ENCODE results near the gene CACNG6.

Gene CACNG6

GRCh38 chr19:53960886-53961285, 30.6 kb upstream of the CACNG6 start:
- ATAC-seq: no peak

DNA sequence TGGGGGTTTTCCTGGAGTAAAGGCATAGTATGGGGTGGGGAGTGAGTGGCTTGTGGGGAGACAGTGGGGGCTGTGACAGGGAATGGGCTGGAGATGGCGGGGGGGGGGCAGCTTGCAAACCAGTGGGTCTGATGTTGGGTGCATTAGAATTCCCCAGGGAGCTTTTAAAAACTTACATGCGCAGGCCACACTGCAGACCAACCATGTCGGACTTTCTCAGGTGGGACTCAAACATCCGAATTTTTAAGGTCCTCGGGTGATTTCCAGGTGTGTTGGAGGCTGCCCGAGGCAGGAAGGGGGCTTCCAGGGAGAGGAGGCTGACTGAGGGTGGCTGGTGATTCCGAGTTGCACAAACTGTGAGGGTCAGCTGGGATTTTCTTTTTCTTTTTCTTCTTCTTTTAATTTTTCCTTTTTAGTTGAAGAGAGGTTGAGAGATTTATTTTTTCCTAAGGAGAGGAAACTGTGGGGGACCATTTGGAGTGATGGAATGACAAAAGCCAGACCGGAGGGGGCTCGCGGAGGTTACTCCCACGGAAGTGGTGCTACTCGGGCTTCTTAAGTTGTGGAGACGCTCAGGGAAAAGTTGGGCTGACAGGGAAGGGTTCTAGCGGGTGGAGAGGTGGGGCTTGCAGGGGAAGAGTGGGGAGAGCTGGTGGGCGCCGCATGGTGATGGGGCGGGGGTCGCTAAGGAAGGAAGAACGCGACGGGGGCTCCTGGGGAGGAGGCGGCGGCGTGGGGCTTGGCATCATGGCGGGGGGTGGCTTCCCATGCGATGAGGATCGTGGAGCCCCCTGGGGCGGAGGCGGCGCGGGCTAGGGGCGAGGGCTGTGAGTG, 29.7 kb upstream of the CACNG6 start:
- ATAC-seq: peak; percentile 90
- TF ChIP-seq OSR1 (CRISPR knock-in tag; IDR thresholded peaks at IDR 0.05) (no peak), PATZ1 (CRISPR knock-in tag; IDR thresholded peaks at IDR 0.05; ENCODE audit: borderline replicate concordance) (peak; percentile 27; the same call in 1 of the 2 replicates), ZFP3 (CRISPR knock-in tag; IDR thresholded peaks at IDR 0.05) (peak; percentile 77; the same call in 1 of the 2 replicates)

More at GRCh38 chr19:53960886-53961285, 30.6 kb upstream of the CACNG6 start:
- no peak for TF ChIP-seq POU6F1 (CRISPR knock-in tag; IDR thresholded peaks at IDR 0.05; ENCODE audit: borderline replicate concordance, low read depth)
- no peak for TF ChIP-seq GLIS3 (CRISPR knock-in tag; IDR thresholded peaks at IDR 0.05)
- TF ChIP-seq ZNF70 (CRISPR knock-in tag; IDR thresholded peaks at IDR 0.05): no peak
- no peak for TF ChIP-seq RARB (CRISPR knock-in tag; IDR thresholded peaks at IDR 0.05)
- TF ChIP-seq TCF4 (CRISPR knock-in tag; IDR thresholded peaks at IDR 0.05; ENCODE audit: borderline replicate concordance): no peak
- TF ChIP-seq, protein P1, sequence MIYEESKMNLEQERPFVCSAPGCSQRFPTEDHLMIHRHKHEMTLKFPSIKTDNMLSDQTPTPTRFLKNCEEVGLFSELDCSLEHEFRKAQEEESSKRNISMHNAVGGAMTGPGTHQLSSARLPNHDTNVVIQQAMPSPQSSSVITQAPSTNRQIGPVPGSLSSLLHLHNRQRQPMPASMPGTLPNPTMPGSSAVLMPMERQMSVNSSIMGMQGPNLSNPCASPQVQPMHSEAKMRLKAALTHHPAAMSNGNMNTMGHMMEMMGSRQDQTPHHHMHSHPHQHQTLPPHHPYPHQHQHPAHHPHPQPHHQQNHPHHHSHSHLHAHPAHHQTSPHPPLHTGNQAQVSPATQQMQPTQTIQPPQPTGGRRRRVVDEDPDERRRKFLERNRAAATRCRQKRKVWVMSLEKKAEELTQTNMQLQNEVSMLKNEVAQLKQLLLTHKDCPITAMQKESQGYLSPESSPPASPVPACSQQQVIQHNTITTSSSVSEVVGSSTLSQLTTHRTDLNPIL (CRISPR knock-in tag; IDR thresholded peaks at IDR 0.05; ENCODE audit: low read depth): no peak
- no peak for TF ChIP-seq ISL1 (CRISPR knock-in tag; IDR thresholded peaks at IDR 0.05)
- TF ChIP-seq BACH2 (CRISPR knock-in tag; IDR thresholded peaks at IDR 0.05; ENCODE audit: borderline replicate concordance): no peak
- TF ChIP-seq OSR1 (CRISPR knock-in tag; IDR thresholded peaks at IDR 0.05): no peak
- TF ChIP-seq CSRNP3 (CRISPR knock-in tag; IDR thresholded peaks at IDR 0.05): no peak
- no peak for TF ChIP-seq ZNF565 (CRISPR knock-in tag; conservative IDR thresholded peaks at IDR 0.05; ENCODE audit: low read depth)
- TF ChIP-seq CSDC2 (CRISPR knock-in tag; IDR thresholded peaks at IDR 0.05): no peak
- TF ChIP-seq ZNF8 (CRISPR knock-in tag; IDR thresholded peaks at IDR 0.05): no peak
- no peak for TF ChIP-seq SNAI2 (CRISPR knock-in tag; IDR thresholded peaks at IDR 0.05)
- no peak for TF ChIP-seq ARNTL (CRISPR knock-in tag; IDR thresholded peaks at IDR 0.05; ENCODE audit: borderline replicate concordance, low read depth)
- no peak for TF ChIP-seq TSHZ2 (CRISPR knock-in tag; IDR thresholded peaks at IDR 0.05)
- TF ChIP-seq ZFP30 (CRISPR knock-in tag; IDR thresholded peaks at IDR 0.05): no peak
- no peak for TF ChIP-seq ZFP3 (CRISPR knock-in tag; IDR thresholded peaks at IDR 0.05)

DNA sequence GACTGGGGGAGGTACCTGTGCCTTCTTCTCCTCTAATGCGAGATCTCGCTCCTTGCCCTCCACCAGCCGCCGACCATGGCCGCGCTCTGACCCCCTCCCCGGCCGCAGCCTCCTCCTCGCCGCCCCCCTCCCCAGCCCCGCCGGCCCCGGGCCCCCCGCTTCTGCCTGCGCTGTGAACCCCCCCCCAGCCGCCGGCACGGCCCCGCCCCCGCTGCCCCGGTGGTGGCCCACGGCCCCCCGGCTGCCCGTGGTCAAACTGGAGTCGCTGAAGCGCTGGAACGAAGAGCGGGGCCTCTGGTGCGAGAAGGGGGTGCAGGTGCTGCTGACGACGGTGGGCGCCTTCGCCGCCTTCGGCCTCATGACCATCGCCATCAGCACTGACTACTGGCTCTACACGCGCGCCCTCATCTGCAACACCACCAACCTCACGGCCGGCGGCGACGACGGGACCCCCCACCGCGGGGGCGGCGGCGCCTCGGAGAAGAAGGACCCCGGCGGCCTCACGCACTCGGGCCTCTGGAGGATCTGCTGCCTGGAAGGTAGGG, 28.5 kb upstream of the CACNG6 start, which contains the start of gene CACNG8:
Gene CACNG8, plus strand, starts transcription at position 51 of the 545 bp plus-strand sequence.
- ATAC-seq: no peak
- no peak for TF ChIP-seq ESRRG (CRISPR knock-in tag; IDR thresholded peaks at IDR 0.05)

Measured in SK-N-SH treated with all-trans-retinoic acid at 6 μM for 48 hours (cell line).